NCI-H1930 (cell line): ENCODE data around the gene SIRT3.
"Not testable (repeated sequence)": the region's sequence is repeated elsewhere in the genome, so short reads cannot be mapped to it uniquely, and the experiment has no call there.

ENCODE experiments used
- DNase-seq, 2 experiments: peaks; one replicate each; lab custom pipeline; 2025; lab: John Stamatoyannopoulos, UW

SIRT3 gene

GRCh38 chr11:240315-240714 is 4.2 kb upstream of the SIRT3 start:
- no peak for DNase-seq

GRCh38 chr11:238346-238745 is 2.2 kb upstream of the SIRT3 start:
- DNase-seq = not testable (repeated sequence)

GRCh38 chr11:236774-237767 is 929 bp upstream of the SIRT3 start, which contains the start of gene PSMD13:
Gene PSMD13 (plus strand): TSS chr11:236976. CDS start chr11:237050, 74 bp downstream.
- DNase-seq = peak; percentile 75 to 90

- no peak for DNase-seq
These were observed 539 bp downstream of the SIRT3 start for GRCh38 chr11:235609-235996.

- no peak for DNase-seq
These were observed 962 bp downstream of the SIRT3 start for GRCh38 chr11:235180-235579.

- no peak for DNase-seq
These were observed 3.2 kb downstream of the SIRT3 start for GRCh38 chr11:232783-233565.

GRCh38 chr11:230431-230830 is 5.7 kb downstream of the SIRT3 start:
- DNase-seq = no peak

GRCh38 chr11:227824-228379 is 8.2 kb downstream of the SIRT3 start:
- DNase-seq = no peak

- DNase-seq = no peak
These were observed 10.2 kb downstream of the SIRT3 start for GRCh38 chr11:225734-226453.

GRCh38 chr11:224424-224823 is 11.7 kb downstream of the SIRT3 start:
- no peak for DNase-seq

GRCh38 chr11:223884-224283 is 12.3 kb downstream of the SIRT3 start:
- DNase-seq = no peak

- no peak for DNase-seq
These were observed 12.9 kb downstream of the SIRT3 start for GRCh38 chr11:223026-223789.

GRCh38 chr11:221998-222789 is 13.9 kb downstream of the SIRT3 start:
- no peak for DNase-seq

- no peak for DNase-seq
These were observed 14.6 kb downstream of the SIRT3 start for GRCh38 chr11:221539-221938.

- DNase-seq = not testable (repeated sequence)
These were observed 15.4 kb downstream of the SIRT3 start for GRCh38 chr11:220641-221215.

GRCh38 chr11:218815-219593 is 17.1 kb downstream of the SIRT3 start:
- DNase-seq = no peak

- no peak for DNase-seq
These were observed 18.4 kb downstream of the SIRT3 start for GRCh38 chr11:217704-218103.

- DNase-seq = no peak
These were observed 19.8 kb downstream of the SIRT3 start for GRCh38 chr11:216081-216974.
